NCI-H1930 (cell line): ENCODE results near the gene VPS35L.

Experiments
- DNase-seq, 2 experiments: peaks; one replicate each; lab custom pipeline; 2025; lab: John Stamatoyannopoulos, UW

VPS35L gene

GRCh38 chr16:19595043-19595767 lies 39.7 kb downstream of the VPS35L start:
- no peak for DNase-seq

DNA sequence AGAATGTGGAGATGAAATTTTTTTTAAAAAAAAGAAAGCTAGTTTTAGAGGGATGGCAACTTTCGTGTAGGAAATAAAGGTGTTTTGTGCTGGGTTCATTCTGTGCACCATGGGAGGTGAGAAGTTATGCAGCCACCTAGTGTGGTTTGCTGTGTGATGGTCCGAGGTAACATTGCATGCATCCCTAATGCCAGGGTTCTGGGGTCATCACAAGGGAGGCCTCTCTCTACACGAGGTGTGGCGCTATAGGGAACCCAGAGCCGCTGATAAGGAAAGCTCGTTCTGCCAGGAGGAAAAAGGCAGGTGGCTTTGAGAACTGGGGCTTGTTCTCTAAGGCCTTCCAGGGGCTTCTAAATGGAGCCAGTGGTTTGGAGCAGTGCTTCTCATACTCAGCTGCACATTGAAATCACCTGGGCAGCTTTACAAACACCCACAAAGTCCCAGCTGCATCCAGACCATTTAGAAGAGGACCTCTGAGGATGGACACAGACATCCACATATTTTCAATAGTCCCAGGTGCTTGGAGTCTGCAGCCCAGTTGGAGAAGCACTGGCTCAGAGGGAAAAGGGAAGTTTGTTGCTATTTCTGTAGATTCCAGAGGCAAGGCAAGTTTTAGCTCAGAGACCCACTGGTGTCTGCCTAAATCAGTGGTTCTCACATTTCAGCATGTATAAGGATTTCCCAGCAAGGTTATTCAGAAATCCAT lies 43.5 kb downstream of the VPS35L start:
- no peak for DNase-seq

DNA sequence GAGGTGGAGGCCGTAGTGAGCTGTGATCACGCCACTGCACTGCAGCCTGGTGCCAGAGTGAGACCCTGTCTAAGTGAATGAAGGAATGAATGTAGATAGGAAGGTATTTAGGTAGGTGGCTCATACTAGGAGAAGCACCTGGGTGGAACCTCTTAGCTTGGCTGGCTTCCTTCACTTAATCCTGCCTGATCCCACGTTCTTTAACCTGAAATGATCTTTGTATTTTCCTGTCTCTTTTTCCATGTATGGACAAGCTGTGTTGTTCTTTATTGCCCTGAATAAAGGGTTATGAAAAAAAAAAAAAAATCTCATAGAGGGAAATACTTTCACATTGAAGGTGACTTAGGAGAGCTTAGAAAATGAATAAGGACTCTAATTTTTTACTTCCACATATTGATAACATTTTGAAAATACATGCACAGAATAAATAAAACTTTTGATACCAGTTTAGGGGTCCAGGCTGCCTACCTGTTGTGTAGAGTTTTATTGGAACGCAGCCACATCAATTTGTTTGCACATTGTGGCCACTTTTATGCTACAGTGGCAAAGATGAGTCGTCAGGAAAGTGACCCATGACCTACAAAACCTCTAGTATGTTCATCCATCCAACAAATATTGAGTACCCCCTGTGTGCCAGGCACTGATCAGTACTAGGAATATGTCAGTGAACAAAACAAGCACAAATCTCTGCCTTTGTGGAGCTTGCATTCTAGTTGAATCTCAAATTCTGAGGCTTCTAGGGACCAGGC lies 44.6 kb downstream of the VPS35L start:
- no peak for DNase-seq

- no peak for DNase-seq
These were observed 45.8 kb downstream of the VPS35L start for GRCh38 chr16:19601083-19601976.

GRCh38 chr16:19604911-19605310 lies 49.4 kb downstream of the VPS35L start:
- DNase-seq = no peak

GRCh38 chr16:19605701-19606100 lies 50.2 kb downstream of the VPS35L start:
- DNase-seq = no peak

- DNase-seq = no peak
These were observed 52.2 kb downstream of the VPS35L start for GRCh38 chr16:19607616-19608280.

DNA sequence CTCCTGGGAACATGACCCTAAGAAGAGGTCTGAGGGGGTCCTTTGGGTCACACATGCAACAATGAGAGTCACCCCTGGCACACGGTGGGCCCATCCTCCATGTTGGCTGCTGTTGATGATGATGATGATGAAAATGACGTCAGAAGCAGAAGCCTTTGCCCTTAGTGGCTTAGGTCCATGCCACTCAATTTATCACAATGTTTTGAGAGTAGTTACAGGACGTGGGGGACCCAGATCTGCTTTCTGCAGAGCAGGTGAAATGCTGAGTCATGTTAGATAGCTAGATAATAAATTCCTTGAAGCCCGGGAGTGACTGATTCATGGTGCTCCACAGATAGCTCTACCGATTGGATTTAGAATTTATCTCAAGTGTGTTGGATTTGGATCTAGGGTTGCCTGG lies 53.9 kb downstream of the VPS35L start:
- no peak for DNase-seq

DNA sequence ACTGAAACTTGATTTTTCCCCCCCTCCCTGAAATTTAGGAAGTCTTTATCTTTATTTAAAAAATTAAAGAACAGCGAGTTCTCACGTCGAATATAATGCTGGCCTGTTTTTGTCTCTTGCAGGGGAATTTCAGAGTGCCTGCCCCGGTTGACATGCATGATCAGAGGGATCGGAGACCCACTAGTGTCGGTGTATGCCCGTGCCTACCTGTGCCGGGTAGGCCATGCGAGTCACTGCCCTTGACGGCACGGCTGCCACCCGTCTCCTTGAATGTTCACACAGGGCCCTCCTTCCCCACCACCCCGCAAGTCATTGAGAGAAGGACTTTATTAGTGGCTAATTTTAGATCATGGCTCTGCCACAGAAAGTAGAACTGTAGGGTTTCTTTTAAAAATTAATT lies 54.7 kb downstream of the VPS35L start:
- no peak for DNase-seq

- DNase-seq = no peak
These were observed 58.3 kb downstream of the VPS35L start for GRCh38 chr16:19613834-19614233.

- DNase-seq = no peak
These were observed 60.7 kb downstream of the VPS35L start for GRCh38 chr16:19616241-19616640.

DNA sequence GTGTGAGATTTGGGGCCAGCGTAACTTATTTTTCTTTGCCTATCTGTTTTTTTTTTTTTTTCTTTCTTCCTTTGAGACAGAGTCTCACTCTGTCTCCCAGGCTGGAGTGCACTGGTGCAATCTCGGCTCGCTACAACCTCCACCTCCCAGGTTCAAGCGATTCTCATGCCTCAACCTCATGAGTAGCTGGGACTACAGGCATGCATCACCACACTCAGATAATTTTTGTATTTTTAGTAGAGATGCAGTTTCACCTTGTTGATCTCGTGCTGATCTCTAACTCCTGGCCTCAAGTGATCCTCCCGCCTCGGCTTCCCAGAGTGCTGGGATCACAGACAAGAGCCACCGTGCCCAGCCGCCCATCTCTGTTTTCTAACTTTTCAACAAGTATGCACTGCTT lies 63.4 kb downstream of the VPS35L start:
- no peak for DNase-seq

DNA sequence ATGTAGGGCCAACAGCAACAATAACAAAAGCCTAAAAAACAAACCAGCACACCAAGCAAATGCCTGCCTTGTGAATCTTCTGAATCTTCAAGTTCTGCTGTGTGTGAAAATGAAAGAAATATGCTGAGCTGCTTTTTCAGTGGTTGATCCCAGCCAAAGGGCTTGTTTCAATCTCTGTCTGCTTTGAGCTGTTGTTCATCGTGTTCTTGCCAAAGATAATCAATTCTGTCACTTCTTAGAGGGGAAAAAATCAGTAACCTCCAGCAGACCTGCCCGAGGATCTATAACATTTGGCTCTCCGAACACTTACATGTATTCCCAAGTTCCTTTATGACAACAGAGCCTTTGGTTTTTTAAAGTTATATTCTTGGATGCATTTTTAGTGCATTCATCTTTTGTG lies 65.9 kb downstream of the VPS35L start:
- no peak for DNase-seq

- DNase-seq = no peak
These were observed 69.5 kb downstream of the VPS35L start for GRCh38 chr16:19625039-19625438.

- no peak for DNase-seq
These were observed 81.1 kb downstream of the VPS35L start for GRCh38 chr16:19636436-19637267.

DNA sequence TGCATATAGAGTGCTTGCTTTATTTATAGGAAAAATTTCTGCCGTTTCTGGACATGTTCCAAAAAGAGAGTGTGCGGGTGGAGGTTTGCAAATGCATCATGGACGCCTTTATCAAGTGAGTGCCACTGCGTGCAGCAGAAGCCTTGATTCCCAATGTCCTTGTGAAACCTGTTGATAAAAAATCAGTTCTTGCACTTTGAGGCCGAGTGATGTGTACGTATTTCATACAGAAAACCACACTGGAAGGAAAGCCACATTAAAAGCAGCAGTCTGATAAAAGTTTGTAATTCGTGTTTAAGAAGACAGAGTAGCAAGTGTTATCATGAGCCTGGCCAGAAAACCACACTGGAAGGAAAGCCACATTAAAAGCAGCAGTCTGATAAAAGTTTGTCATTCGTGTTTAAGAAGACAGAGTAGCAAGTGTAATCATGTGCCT lies 84.5 kb downstream of the VPS35L start:
- no peak for DNase-seq

DNA sequence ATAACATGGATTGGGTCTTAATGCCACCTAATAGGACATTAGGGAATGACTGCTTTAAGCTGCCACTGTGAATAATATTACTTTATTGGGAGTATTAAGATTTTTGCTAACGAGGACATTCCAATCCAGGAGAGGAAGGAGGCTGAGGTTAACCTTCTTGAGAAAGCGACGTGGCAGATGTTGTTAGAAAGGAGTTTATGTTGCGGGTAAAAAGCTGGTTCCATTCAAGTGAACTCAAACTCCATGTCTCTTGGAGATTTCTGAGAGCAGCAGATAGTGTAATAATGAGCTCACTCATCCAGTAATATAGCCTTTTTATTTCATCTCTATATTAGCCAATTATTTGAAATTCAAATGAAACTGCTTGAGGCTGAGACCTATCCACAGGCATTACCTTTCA lies 87.0 kb downstream of the VPS35L start:
- no peak for DNase-seq

- DNase-seq = no peak
These were observed 89.4 kb downstream of the VPS35L start for GRCh38 chr16:19644877-19645276.

GRCh38 chr16:19645557-19645981 lies 90.1 kb downstream of the VPS35L start:
- DNase-seq = no peak

GRCh38 chr16:19649980-19650379 lies 94.5 kb downstream of the VPS35L start:
- DNase-seq = no peak
